Fibroblast of skin of scalp (primary cell): ENCODE data around the gene MEX3A.
"Not testable (repeated sequence)": the region's sequence is repeated elsewhere in the genome, so short reads cannot be mapped to it uniquely, and the experiment has no call there.

Experiments used
- DNase-seq: peaks from one replicate; pipeline ENCODE4 v3.0.0-alpha.2; 2013

MEX3A gene

DNA sequence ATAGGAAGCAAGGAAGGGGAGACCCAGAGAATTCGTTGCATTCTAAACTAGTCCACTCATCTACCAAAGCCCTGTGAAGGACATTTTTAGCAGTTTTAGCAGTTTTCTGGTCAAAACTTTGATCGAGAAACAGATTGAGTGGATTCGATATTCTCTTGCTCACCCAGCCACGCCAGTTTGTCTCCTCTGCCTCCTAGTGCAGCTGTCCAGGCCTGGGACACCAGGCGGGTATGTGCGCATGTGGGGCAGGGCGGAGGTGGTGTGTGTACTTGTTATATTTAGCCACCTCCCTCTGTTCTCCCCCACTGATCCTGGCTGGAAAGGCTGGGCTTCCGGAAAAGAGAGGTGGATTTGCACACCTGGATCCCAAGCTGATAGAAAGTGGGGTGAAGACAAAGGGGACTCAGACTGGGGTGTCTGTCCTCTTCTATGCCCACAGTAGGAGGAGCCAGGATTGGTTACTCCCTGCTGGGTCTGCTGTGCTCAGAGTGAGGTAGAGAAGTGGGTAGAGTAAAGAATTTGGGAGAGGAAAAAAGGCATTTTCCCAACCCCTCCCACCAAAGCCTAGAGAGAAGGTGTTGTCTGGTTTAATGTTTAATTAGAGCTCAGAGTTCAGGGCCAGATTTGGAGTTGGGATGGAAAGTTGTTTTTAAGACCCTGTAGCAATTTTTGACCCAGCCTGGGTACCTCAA is 36.1 kb upstream of the MEX3A start:
- DNase-seq: no peak

DNA sequence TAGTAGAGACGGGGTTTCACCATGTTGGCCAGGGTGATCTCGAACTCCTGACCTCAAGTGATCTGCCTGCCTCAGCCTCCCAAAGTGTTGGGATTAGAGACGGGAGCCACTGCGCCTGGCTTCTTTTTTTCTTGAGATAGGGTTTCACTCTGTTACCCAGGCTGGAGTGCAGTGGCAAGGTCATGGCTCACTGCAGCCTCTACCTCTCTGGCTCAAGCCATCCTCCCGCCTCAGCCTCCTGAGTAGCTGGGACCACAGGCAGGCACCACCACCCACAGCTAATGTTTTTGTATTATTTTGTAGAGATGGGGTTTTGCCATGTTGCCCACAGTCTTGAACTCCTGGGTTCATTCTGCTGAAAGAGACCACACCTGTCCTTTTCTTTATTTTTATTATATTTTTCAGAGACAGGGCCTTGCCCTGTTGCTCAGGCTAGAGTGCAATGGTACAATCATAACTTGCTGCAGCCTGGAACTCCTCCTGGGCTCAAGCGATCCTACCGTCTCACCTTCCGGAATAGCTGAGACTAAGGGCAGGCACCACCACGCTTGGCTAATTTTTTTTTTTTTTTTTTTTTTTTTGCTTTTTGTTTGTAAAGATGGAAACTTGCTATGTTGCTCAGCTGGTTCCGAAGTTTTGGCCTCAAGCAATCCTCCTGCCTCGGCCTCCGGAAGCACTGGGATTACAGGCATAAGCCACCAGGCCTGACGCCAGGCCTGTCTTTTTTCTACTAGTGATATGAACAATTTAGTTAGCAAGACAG is 35.3 kb upstream of the MEX3A start:
- DNase-seq: no peak

DNA sequence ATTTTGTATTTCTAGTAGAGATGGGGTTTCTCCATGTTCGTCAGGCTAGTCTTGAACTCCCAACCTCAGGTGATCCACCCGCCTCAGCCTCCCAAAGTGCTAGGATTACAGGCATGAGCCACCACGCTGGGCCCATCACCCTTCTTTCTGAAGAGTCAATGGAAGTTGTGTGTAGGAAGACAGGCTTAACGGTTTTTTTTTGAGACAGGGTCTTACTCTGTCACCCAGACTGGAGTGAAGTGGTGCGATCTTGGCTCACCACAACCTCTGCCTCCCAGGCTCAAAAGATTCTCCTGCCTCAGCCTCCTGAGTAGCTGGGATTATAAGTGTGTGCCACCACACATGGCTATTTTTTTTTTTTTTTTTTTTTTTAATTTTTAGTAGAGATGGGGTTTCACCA is 34.5 kb upstream of the MEX3A start:
- not testable (repeated sequence) for DNase-seq

DNA sequence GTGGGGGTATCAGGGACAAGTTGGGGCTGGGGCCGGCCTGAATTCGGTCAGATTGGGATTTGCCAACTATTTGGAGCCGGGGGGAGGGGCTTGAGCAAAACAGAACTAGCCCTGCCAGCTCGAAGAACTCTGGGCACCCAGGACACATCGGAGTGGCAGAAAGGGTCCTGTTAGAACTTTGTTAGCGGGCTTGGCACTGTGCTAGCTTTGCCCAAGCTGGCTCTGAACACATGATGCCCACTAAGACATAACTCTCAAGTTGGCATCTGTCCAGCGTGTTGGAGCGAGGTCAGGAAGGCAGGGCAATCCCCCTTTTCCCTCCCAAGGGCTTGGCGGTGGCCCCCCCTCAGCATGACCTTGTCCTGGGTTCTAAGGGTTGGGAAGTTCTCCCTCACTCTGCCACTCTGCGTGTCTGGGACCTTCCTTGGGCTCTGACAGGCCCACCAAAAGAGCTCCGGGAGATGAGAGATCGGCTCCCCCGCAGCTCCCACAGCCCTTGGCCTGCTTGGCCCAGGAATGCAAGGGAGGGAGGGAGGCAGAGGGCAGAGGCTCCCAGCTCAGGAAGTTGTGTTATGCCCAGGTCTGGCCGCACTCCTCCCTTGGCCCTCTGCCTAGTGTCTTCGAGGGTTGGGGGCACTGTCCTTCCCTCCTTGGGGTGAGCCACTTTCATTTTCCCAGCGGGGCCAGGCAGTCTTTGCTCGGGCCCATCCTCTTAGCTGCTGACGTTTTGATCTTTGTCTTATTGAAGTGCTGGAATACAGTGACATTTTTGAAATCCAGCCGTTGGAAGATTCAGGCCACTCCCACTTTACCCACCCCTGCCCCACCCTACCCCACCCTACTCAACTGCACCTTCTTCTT is 33.5 kb upstream of the MEX3A start:
- DNase-seq: peak; percentile 65

DNA sequence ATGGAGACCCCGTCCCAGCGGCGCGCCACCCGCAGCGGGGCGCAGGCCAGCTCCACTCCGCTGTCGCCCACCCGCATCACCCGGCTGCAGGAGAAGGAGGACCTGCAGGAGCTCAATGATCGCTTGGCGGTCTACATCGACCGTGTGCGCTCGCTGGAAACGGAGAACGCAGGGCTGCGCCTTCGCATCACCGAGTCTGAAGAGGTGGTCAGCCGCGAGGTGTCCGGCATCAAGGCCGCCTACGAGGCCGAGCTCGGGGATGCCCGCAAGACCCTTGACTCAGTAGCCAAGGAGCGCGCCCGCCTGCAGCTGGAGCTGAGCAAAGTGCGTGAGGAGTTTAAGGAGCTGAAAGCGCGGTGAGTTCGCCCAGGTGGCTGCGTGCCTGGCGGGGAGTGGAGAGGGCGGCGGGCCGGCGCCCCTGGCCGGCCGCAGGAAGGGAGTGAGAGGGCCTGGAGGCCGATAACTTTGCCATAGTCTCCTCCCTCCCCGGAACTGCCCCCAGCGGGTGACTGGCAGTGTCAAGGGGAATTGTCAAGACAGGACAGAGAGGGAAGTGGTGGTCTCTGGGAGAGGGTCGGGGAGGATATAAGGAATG is 32.8 kb upstream of the MEX3A start:
- no peak for DNase-seq

DNA sequence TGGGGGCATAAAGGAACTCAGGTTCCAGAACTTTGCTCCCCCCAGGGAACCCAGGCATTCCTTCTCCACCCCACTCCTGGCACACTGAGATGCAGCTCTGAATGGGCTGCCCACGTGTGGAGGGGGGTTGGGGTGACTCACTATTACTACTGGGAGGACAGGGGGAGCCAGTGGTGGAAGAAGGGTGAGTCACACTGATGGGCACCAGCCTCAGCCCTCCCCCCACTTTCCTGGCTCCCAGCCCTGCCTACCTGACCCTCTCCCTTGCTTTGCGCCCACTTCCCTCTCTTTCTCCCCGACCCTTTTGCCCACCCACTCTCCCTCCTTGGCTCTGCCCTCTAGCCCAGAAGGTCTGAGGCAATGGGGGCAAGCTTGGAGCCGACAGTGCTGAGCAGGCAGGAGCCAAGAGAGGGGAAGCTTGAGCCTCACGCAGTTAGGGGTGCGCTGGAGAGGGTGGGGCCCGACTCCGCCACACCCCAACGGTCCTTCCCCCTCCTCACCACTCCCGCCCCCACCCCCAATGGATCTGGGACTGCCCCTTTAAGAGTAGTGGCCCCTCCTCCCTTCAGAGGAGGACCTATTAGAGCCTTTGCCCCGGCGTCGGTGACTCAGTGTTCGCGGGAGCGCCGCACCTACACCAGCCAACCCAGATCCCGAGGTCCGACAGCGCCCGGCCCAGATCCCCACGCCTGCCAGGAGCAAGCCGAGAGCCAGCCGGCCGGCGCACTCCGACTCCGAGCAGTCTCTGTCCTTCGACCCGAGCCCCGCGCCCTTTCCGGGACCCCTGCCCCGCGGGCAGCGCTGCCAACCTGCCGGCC is 32.0 kb upstream of the MEX3A start, which contains the start of gene LMNA:
TSS of gene LMNA (plus strand) at position 611 of the 818 bp plus-strand sequence. CDS start 208 bp downstream, outside the sequence.
- DNase-seq: peak; percentile 98

DNA sequence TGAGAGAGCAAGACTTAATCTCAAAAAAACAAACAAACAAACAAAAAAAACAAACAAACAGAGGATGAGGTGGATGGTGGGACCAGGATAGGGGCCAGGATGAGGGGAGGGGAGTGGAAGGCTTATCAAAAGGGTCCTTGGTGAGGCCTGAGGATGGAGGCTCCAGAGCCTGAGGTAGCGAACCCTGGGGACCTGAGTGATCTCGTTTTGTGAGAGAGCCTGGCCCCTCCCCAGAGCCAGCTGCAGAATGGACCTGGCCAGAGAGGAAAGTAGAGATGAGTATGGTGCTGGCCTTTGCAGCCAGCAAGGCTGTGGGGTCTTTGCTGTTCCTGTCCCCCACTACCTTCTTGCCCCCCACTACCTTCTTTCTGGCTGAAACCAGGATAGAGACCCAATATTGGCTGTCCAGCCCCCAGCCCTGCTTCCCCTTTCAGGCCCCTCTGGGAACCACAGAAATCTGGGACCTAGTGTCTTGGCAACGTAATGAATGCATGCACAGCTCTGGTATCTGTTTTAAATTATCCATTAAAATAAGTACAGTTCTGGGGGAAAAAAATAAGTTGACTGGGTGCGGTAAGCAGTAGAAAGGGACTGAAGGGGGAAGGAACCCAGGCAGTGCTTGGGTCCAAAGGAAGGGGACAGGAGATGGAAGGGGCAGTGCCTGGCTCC is 31.2 kb upstream of the MEX3A start:
- DNase-seq: peak; percentile 77

DNA sequence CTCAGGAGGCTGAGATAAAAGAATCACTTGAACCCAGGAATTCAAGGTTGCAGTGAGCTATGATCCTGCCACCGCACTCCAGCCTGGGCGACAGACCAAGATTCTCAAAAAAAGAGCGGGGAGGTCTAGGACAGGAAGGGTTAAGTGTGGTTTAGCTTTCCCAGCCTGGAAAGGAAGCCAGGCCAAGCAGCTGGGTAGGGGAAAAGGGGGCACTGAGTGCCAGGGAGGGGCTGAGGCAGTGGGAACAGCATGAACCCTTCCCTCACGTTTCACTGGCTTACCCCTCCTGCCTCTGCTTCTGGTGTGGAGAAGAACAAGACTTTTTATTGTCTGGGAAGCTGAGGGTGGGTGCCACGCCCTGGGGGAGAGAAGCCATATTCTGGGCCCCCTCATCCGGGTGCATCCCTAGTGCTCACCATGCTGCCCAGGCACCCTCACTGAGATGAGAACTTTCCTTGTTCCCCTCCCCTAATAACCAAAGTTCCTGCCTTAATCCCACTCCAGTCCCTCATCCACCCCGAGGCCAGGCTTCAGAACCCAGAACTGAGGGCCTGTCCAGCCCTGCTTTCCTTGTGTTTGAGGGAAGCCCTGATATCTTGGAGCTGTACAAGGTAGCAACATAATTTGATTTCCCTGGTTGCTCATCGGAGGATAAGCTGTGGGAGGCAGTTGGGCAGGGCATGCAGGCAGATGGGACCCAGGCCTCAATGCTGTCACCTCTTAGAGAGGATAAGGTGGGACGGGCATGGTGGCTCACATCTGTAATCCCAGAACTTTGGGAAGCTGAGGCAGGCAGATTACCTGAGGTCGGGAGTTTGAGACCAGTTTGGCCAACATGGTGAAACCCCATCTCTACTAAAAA is 30.2 kb upstream of the MEX3A start:
- DNase-seq: no peak

DNA sequence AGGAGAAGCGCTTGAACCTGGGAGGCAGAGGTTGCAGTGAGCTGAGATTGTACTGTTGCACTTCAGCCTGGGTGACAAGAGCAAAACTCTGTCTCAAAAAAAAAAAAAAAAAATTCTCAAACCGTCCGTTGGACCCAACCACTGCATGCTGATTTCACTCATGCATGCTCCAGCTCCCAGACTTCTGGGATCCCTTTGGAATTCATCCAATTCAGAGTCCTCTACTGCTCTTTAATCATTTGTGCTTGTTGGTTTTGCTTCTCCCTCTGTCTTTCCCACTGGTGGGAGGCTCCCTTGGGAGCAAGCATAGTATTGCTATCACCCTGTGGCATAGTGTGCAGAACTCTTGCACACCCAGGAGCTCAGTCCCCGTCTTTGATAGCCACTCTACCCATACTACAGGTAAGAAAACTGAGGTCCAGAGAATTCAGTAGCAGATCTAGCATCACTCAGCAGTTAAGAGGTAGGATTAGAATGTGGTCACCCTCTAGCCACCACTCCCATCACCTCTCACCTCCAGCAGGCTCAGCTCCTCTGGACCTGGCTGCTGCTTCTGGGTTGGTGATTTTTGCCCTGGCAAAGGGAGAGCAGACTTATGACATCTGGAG is 29.2 kb upstream of the MEX3A start:
- peak; percentile 50 for DNase-seq

DNA sequence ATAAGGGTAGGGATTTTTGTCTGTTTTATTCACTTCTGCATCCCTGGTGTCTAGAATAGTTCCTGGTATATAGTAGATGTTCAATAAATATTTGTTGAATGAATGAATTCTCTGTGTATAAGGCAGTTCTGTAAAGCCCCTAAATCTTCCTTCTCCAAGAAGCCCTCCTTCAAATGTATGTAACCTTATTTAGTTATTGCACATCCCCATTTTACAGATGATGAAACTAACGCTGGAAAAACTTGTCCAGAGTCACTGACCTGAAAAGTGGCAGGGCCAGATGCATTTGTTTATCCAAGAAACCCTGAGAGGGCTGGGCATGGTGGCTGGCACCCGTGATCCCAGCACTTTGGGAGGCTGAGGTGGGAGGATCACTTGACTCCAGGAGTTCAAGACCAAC is 28.0 kb upstream of the MEX3A start:
- DNase-seq: no peak

DNA sequence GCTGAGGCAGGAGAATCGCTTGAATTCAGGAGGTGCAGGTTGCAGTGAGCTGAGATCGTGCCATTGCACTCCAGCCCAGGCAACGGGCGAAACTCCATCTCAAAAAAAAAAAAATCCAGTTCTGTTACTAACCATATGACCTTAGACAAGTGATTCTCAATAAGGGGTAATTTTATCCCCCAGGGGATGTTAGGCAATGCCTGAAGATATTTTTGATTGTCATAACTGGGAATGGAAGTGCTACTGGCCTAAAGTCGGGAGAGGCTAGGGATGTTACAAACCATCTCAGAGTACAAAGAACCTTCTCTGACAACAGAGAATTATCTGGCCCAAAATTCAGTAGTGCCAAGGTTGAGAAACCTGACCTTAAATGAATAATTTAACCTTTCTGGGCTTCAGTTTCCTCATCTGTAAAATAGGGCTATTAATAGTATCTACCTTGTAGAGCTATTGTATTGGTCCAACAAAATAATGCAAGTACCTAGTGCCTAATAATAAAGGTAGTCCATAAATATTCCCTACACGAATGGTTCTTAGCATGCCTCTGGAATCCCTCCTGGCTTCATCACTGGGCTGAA is 26.5 kb upstream of the MEX3A start:
- DNase-seq: no peak

DNA sequence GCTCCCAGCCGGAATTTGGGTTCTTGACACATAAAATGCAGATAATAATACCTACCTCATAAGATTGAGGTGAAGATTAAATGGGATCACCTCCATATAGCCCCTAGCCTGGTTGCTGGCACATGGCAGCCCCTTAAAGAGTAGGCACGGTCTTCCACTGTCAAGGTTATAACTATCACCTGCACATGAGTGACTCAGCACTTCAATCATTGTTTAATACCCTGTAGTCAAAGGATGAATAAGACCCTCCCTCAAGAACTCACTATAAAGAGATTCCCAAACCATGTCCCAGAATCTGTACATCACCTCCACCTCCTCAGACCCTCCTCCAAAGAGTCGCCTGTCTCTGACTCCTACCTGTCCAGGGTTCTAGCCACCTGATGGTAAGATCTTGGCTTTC is 25.8 kb upstream of the MEX3A start:
- no peak for DNase-seq

DNA sequence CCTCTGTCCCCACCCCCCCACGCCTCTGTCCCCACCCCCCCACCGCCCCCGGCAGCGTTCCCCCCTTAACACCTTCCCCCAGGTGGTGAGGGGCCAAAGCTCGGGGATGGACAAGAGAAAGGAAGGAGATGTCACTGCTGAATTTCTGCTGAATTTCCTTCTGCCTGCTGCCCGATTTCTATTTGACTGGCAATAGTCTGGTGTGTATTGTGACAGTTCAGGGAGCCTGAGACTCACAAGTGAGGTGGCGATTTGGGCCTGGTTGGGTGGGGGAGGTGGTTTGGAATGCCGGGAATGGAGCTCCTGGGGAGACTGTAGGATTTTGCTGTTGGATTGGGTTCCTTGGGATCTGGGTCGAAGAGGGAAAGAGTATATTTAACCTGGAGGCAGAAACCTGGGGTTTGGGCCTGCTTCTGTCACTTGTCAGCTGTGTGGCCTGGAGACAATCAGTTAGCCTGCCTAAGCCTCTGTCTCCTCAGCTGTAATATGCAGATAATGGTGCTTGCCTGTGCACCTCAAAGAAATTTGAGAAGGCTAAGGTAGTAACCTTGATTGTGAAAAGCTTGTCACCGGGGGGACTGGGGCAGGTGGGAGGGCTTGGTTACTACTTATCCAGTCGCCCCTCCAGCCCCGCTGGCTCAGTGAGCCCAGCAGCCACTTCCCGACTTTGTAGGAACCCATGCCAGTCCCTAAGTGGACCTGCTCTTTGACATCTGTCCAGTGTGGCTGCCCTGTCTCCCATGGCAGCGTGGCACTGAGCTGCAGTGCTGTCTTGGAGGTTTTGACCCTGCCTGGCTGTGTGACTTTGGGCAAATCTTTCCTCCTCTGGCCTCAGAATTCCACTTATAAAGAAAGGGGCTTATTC is 24.6 kb upstream of the MEX3A start:
- DNase-seq: peak; percentile 83

DNA sequence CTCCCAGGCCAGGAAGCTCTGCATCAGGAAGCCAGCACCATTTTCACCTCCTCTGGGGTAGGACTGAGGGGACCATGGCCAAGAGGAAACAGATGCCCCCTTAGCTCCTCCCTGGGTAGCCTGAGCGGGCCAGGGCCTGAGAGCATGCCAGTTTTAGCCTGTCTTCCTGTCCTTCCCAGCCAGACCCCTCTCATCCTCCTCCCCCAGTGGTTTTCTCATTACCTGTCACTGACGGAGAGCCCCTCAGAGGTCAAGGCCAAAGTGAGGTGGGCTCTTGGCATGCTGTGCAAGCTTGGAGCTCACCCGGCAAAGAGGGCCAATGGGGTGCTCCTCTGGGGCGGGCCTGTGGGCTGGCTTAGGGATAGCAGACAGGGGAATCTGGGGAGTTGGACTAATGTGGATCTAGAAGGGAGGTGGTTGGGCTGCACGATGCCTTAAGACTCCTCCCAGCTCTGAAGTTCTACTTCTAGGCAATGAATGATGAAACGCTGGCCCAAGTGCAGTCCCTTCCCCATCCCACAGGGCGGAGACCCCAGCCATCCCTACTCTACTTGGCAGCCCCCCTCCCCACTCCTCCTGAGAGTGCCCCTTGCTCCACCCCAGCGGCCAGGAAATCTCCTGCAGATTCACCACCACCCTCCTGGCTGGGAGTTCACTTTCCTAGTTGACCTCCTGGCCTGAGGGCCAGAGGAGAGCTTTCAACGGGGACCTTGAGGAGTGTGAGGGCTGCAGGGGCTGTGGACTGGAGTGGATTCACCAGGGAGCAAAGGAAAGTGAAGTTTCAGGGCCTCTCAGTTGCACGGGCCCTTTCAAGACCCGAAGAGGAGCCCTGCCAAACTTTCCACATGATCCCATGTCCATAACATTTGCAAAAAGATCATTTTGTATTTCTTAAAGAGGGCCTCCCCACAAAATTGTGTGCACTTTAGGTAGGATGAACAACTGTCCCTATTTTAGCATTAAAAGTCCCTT is 22.9 kb upstream of the MEX3A start:
- peak; percentile 86 for DNase-seq

DNA sequence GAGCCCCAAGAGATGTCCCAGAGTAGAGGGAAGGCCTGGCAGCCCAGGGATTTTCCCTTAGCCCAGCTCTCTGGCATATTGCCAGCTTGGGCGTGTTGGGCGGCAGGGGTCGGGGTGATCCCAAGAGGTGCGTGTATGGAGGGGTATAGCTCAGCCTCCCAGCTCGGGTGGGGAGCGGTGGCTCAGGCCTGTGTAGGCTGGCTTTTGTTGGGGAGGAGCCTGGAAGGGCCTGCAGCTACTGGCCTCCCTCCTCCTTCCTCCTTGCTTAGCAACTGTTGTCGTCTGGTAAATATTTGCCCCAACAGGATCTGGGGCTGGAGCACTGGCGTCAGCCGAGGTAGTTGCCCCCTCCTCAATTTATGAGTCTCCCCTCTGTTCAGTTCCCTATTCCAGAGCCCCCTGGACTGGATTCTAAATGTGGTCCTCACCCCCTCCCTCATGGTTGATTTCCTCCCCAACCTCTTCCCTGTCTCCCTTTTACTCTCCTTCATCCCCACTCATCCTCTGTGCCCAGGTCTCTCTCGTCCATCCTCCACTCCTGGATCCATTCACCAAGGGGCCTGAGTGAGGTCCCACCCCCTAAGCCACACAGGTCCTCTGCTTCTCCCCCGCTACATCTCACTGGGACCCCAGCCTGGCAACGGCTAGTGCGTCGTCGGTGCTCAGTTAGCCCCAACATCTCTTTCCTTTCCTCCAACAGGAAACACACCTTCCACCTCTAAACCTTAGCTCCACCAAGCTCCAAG is 22.0 kb upstream of the MEX3A start:
- peak; percentile 90 for DNase-seq

DNA sequence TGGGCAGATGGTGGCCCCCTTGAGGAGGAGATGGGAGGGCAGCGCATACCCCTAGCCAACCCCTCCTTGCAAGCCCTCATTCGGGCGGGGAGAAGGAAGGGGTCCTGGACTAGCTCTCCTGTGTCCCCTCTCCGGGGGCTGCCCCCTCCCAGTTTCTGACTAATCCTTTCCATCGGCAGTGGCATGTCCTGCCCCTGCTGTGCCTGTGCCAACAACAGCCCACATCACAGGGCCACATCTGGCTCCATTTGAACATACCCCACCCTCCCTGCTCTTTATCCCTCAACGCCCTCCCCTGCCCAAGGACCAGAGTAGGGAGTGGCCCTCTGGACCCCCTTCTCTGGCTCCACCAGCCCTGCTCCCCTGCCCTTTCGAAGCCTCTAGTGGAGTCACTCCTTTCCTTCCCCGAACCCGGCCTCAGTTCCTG is 21.3 kb upstream of the MEX3A start:
- DNase-seq: peak; percentile 89
